ENCODE results near the gene IL20RA. TPM values are rescaled to one million over a fixed set of nuclear protein-coding genes. Genes with fewer than 3 reads are reported as not detected.
A peak's percentile ranks its signal among the peaks of the same experiment; 100 is the strongest.

IL20RA gene
- total RNA-seq, 1 experiment from 2014 or later: 0.11 TPM

GRCh38 chr6:137045222-137045789 lies 541 bp upstream of the IL20RA start:
- DNase-seq (ENCODE audit: low read depth): no peak

GRCh38 chr6:137043710-137044365 lies 927 bp downstream of the IL20RA start:
- DNase-seq (ENCODE audit: low read depth): peak; percentile 25

DNA sequence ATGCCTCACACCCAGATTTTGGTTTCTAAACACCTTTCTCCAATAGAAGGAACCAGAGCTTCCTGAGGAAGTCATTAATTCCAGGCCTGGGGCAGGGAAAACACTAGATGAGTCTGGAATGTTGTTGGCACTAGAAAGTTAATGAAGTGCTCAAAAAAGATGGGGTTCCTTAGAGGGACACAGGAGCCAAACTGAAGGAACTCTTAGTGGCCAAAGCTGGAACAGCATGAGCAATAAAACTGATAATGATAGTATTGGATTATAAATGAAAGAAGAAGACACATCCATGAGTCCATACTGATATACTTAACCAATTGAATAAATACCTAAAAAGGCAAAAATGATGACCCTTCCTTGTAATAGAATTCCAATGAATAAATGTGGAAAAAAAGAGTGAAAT lies 4.4 kb downstream of the IL20RA start:
- DNase-seq (ENCODE audit: low read depth): no peak

GRCh38 chr6:137039010-137039409 lies 5.8 kb downstream of the IL20RA start:
- DNase-seq (ENCODE audit: low read depth): no peak

- DNase-seq (ENCODE audit: low read depth): no peak
Observed at GRCh38 chr6:137036566-137037300, 8.0 kb downstream of the IL20RA start.

DNA sequence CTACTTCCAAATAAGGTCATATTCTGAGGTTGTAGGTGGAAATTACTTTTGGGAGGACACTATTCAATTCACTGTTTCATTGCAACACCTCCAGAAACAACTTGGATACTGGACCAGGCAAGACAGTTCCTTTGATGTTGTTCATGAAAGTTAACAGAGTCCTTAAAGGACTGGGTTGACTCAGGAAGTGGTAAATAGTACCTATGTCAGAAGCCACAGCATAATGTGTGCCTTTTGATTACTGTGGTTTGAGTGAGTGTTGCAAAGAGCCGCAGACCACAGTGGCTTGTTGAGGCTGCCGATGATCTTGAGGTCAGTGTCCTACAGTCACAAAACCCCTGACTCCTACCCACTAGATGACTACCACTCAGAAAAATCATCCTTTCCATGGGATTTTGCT lies 10.9 kb downstream of the IL20RA start:
- peak; percentile 93 for DNase-seq (ENCODE audit: low read depth)

DNA sequence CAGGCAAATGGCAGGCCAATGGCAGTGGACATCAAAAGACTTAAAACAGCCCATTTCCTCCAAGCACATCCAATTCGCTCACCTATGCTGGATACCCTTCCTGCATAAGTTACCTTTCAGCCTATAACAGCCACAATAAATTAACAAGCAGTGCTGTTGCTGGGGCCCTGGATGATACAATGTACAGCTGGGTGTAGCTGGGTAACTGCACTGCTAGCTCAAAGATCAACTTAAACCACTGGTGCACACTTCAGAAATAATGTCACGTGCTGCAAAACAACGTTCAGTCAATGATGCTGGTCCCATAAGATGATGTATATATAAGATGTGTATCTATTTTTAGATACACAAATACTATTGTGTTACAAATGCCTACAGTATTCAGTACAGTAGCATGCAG lies 13.6 kb downstream of the IL20RA start:
- DNase-seq (ENCODE audit: low read depth): no peak

DNA sequence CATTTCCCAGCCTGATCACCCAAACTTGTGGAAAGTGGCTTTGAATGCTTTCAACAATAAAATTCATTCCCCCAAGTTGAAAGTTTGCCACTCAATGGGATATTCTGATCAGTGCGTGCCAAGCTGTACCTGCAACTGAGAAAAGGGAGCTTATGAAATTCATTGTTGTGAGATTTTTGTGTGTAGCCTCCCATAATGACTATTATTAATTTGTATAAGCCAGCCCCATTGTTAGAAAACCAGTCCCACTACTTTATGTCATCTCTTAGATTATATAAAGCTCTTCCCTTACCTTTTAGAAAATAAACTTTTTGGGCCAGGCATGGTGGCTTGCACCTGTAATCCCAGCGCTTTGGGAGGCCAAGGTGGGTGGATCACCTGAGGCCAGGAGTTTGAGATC lies 15.9 kb downstream of the IL20RA start:
- no peak for DNase-seq (ENCODE audit: low read depth)

GRCh38 chr6:137025786-137026730 lies 18.7 kb downstream of the IL20RA start:
- DNase-seq (ENCODE audit: low read depth): no peak

DNA sequence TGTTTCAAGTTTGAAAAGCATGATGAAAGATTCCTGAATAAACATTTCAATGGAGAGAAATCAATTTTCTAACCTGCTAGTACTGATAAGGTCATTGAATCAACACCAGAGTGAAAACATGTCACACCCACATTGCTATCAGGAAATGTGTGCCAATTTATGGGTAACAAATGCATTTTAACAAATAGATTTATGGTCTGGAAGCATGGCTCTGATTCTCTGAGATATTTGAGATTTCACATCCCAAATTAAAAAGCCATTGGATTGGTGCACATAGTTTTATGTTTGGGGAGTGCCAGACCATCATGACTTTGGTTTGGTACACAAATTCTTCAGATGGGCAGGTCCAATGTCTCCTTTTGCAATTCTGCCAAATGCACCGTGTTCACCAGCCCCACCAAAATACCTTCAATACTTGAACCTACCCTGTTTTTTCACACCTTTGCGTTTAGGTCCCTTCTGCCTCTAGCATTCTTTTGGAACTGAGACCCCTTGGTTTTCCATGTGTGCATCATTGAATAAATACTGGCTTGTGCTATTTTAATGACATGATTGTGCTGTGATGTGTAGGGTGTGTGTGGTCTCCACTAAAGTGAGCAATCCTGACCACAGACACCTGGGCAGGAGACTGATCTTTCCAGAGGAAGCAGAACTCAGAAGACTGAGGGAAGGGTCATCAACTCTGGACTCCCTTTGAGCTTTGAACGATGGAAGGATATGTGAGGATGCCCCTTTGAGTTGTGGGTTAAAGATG lies 20.4 kb downstream of the IL20RA start:
- no peak for DNase-seq (ENCODE audit: low read depth)

- no peak for DNase-seq (ENCODE audit: low read depth)
Observed at GRCh38 chr6:137020776-137021175, 24.0 kb downstream of the IL20RA start.

DNA sequence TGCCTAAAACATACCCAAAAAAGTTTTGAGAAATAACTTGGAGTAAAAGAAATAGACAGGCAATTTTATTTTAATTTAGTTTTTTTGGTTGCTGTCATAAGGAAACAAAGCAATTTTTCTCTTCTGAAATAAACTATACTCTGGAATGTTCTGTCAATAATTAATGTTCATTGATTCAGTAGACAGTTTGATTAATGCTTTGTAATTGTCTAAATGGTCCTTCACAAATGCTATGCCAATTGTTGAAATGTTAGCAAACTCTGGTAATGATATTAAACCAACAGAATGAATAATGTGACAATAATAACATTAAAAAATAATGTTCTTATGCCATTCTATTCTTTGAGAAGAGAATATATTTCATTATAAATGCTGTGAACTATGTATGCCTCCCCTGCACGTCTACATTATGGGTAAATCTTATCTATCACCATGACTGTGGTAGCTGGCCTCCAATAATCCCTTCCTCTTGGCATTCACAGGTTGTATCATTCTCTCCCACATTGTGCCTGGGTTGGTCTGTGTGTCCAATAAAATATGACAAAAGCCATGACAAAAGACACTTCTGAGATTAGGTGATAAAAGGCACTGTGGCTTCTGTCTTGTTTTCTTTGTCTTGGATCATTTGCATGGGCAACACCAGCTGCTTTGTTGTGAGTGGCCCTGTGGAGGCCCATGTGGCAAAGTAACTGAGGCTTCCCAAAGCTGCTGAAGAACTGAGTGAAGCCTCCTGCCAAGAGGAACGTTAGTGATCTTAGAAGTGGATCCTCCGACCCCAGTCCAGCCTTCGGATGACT lies 25.1 kb downstream of the IL20RA start:
- no peak for DNase-seq (ENCODE audit: low read depth)

DNA sequence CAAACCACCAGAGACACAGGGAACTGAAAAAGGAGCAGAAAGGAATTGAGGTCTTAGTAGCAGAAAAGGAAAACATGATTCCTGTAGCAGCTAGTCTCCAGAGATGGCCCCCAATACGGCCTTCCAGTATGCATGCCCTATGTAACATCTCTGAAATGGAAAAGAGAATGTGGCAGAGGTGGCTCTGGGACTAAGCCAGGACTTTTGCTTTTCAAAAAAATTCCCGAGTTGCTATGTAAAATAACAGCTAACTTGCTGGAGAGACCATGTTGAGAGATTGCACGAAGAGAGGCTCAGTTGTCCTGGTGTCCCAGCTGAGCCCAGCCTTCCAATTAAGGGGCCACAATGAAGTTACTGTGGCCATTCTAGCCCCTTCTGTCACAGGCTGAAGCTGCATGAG lies 27.7 kb downstream of the IL20RA start:
- DNase-seq (ENCODE audit: low read depth): no peak

- DNase-seq (ENCODE audit: low read depth): peak; percentile 88
Observed at GRCh38 chr6:137016356-137016755, 28.4 kb downstream of the IL20RA start.

DNA sequence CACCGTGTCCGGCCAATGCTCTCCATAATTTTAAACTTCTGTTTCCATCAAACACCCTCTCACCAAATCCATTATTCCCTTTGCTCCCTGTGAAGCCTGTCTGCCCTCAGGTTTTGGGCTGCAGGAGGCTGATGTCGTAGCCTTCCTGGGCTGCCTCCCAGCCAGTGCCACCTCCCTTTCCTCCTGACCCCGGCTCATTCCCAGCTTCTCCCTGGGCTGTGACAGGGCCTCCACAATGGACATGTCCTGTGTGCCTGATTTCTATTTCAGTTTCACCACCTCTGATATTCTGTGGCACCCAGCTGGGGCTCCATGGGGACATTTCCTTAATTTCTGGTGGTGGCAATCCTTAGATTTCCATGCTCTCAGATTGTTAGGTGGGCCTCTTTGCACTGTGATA lies 28.8 kb downstream of the IL20RA start:
- no peak for DNase-seq (ENCODE audit: low read depth)

GRCh38 chr6:137013738-137014602 lies 30.8 kb downstream of the IL20RA start:
- peak; percentile 84 for DNase-seq (ENCODE audit: low read depth)

DNA sequence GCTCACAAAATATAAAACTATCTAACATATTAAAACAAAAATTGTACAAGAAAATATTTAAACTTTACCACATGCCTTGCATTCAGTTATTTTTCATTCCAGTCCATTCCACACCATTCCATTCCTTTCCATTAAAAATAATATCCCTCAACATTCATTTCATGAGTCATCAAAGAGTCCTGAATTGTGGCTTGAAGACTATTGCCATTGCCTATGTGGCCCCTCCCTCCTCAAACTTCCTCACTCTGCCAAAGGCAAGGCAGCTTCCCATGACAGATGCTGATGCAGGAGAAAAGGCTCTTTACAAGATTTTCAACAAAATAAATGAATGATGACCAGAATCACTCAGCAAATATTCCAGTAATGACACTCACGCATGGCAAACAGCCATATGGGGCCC lies 31.7 kb downstream of the IL20RA start:
- peak; percentile 80 for DNase-seq (ENCODE audit: low read depth)

GRCh38 chr6:137011406-137011805 lies 33.4 kb downstream of the IL20RA start:
- peak; percentile 33 for DNase-seq (ENCODE audit: low read depth)

GRCh38 chr6:137010128-137010718 lies 34.5 kb downstream of the IL20RA start:
- DNase-seq (ENCODE audit: low read depth): no peak
